Activated CD4-positive, CD25-positive, alpha-beta regulatory T cell treated with anti-CD3 and anti-CD28 coated beads, Interleukin-2, amount 50 U/mL, for 16 hours (primary cell): ENCODE measurements around the gene TMEM144.

Experiments
- DNase-seq: peaks from one replicate; pipeline ENCODE4 v3.0.0-alpha.2; 2020; ENCODE audit warnings: low read depth, low spot score

The TMEM144 gene

GRCh38 chr4:158209825-158210807, at the start of gene TMEM144:
Gene TMEM144, plus strand, starts transcription at chr4:158210486. Its CDS starts 2,182 bp downstream, at chr4:158212668.
- no peak for DNase-seq

GRCh38 chr4:158161551-158162354, 48.5 kb upstream of the TMEM144 start:
- DNase-seq = no peak

- DNase-seq = no peak
Measured at GRCh38 chr4:158162631-158163030, 47.7 kb upstream of the TMEM144 start.

GRCh38 chr4:158163941-158164767, 46.1 kb upstream of the TMEM144 start:
- no peak for DNase-seq

GRCh38 chr4:158164768-158165213, 45.5 kb upstream of the TMEM144 start:
- no peak for DNase-seq

GRCh38 chr4:158166701-158167100, 43.6 kb upstream of the TMEM144 start:
- no peak for DNase-seq

- DNase-seq = no peak
Measured at GRCh38 chr4:158168606-158169005, 41.7 kb upstream of the TMEM144 start.

- DNase-seq = no peak
Measured at GRCh38 chr4:158169506-158169905, 40.8 kb upstream of the TMEM144 start.

- no peak for DNase-seq
Measured at GRCh38 chr4:158169931-158170690, 40.2 kb upstream of the TMEM144 start.

GRCh38 chr4:158170691-158171561, 39.4 kb upstream of the TMEM144 start:
- DNase-seq = no peak

GRCh38 chr4:158172261-158173258, 37.7 kb upstream of the TMEM144 start, which contains the start of gene GASK1B:
Gene GASK1B, minus strand, starts transcription at chr4:158173025. Its CDS starts 1,650 bp downstream, at chr4:158171375.
- no peak for DNase-seq

GRCh38 chr4:158176108-158176507, 34.2 kb upstream of the TMEM144 start:
- no peak for DNase-seq

- DNase-seq = no peak
Measured at GRCh38 chr4:158176776-158177175, 33.5 kb upstream of the TMEM144 start.

- DNase-seq = no peak
Measured at GRCh38 chr4:158179465-158179864, 30.8 kb upstream of the TMEM144 start.

- no peak for DNase-seq
Measured at GRCh38 chr4:158181906-158182305, 28.4 kb upstream of the TMEM144 start.

GRCh38 chr4:158182736-158183135, 27.6 kb upstream of the TMEM144 start:
- no peak for DNase-seq

GRCh38 chr4:158186815-158187214, 23.5 kb upstream of the TMEM144 start:
- no peak for DNase-seq

GRCh38 chr4:158189422-158189821, 20.9 kb upstream of the TMEM144 start:
- DNase-seq = no peak
